HepG2 (cell line): Measurements from ENCODE around the gene WNT7A. TPM values are rescaled to one million over a fixed set of nuclear protein-coding genes. Genes with fewer than 3 reads are reported as not detected.

Source experiments
- ATAC-seq: fragments of 200-7000 bp; cut with Tn5 transposase; 3 replicates; pipeline ENCODE4 v1.9.1; 2020; ENCODE audit warnings: mild to moderate bottlenecking, moderate library complexity
- BruUV-seq: library from RNA; stranded (reverse); fragments of 400-500 nt; replicated peaks from 2 replicates; lab custom pipeline; 2021; lab: Mats Ljungman, UMichigan
- CTCF ChIA-PET: fragments of 300-600 bp; formaldehyde crosslinking; extraction: SDS; loops from one replicate; lab custom pipeline; 2021; ENCODE audit warnings: low total read pairs, inconsistent platforms, low intra/inter-chr PET ratio; lab: Yijun Ruan, JAX
- POLR2A ChIA-PET: fragments of 350-600 bp; sonication (Branson Sonifier 250); formaldehyde crosslinking; loops from one replicate; lab custom pipeline; 2020; ENCODE audit warnings: antibody characterized with exemption, inconsistent platforms; lab: Yijun Ruan, JAX
- DNase-seq: peaks from one replicate; pipeline ENCODE4 v3.0.0-alpha.2; 2015; ENCODE audit warnings: low spot score
- FAIRE-seq: peaks from 3 replicates; lab custom pipeline; 2011; peaks lifted over from hg19 to GRCh38; lab: Jason Lieb, UNC
- H2AFZ ChIP-seq: one replicate; pipeline ENCODE4 v1.6.1; 2011; ENCODE audit warnings: low read length, inconsistent platforms
- H3K27ac ChIP-seq: fragments of 300-600 bp; 3 replicates; pipeline ENCODE4 v1.8.0; 2011; ENCODE audit warnings: mixed run types, mild to moderate bottlenecking, mixed read lengths, low read length, inconsistent platforms; ENCODE audit not compliant: insufficient read depth; ENCODE audit errors: extremely low read length
- H3K27me3 ChIP-seq, 2 experiments: fragments of 200-600 bp in 1 of 2; 2 replicates in 1 of 2; 3 replicates in 1 of 2; pipeline versions ENCODE4 v1.6.0 to v1.8.0; 2011; ENCODE audit warnings: low read length in 2 of 2, mild to moderate bottlenecking in 2 of 2, moderate library complexity in 2 of 2, inconsistent platforms in 1 of 2; ENCODE audit not compliant: insufficient read depth in 2 of 2, control insufficient read depth in 1 of 2
- H3K36me3 ChIP-seq, 2 experiments: fragments of 200-600 bp in 1 of 2; replicated peaks in 1 of 2; 2 replicates in 1 of 2; 3 replicates in 1 of 2; pipeline versions ENCODE4 v1.5.1 to v1.8.0; 2011; ENCODE audit warnings: low read length in 2 of 2, inconsistent platforms in 1 of 2; ENCODE audit not compliant: insufficient read depth in 2 of 2, control insufficient read depth in 1 of 2
- H3K4me1 ChIP-seq: 2 replicates; pipeline ENCODE4 v1.5.1; 2012; ENCODE audit warnings: low read length, inconsistent platforms; ENCODE audit not compliant: insufficient read depth
- H3K4me2 ChIP-seq: 2 replicates; pipeline ENCODE4 v1.6.0; 2011; ENCODE audit warnings: low read depth, low read length, inconsistent platforms
- H3K4me3 ChIP-seq, 3 experiments: fragments of 200-600 bp in 1 of 3; sonication (generic), shearing (Covaris generic) in 1 of 3; replicated peaks in 1 of 3; 2 replicates each; pipeline ENCODE4 v1.5.1; 2011 to 2016; ENCODE audit warnings: low read length in 3 of 3, inconsistent platforms in 2 of 3, low read depth in 2 of 3, mild to moderate bottlenecking in 2 of 3, control low read depth in 1 of 3, mixed read lengths in 1 of 3; ENCODE audit not compliant: insufficient read depth in 1 of 3
- H3K79me2 ChIP-seq: one replicate; pipeline ENCODE4 v1.6.1; 2011; ENCODE audit warnings: low read length, inconsistent platforms; ENCODE audit not compliant: insufficient read depth
- H3K9ac ChIP-seq: 2 replicates; pipeline ENCODE4 v1.6.0; 2011; ENCODE audit warnings: mild to moderate bottlenecking, low read depth, low read length, inconsistent platforms; ENCODE audit not compliant: insufficient read depth
- H3K9me3 ChIP-seq: 2 replicates; pipeline ENCODE4 v1.5.1; 2012; ENCODE audit warnings: mild to moderate bottlenecking, low read length
- H4K20me1 ChIP-seq: 2 replicates; pipeline ENCODE4 v1.6.0; 2011; ENCODE audit warnings: inconsistent platforms, mild to moderate bottlenecking, low read length, moderate library complexity; ENCODE audit not compliant: insufficient read depth
- MNT ChIP-seq: fragments of 450-650 bp; IDR thresholded peaks from 2 replicates; pipeline ENCODE4 v1.6.1; 2016
- NFATC3 ChIP-seq: sonication (generic); formaldehyde crosslinking; IDR thresholded peaks from 2 replicates; pipeline ENCODE4 v1.5.1; 2020; ENCODE audit warnings: mild to moderate bottlenecking, missing genetic modification reagents
- ZBTB44 ChIP-seq: sonication (generic); formaldehyde crosslinking; IDR thresholded peaks from 2 replicates; pipeline ENCODE4 v1.4.0; 2020; ENCODE audit warnings: missing genetic modification reagents
- ZKSCAN5 ChIP-seq: sonication (generic); formaldehyde crosslinking; IDR thresholded peaks from 2 replicates; pipeline ENCODE4 v1.5.1; 2020; ENCODE audit warnings: mild to moderate bottlenecking, missing genetic modification reagents
- WGBS: methylation state at CpG from one replicate; pipeline ENCODE4 v1.1.6; 2017; ENCODE audit warnings: low lambda C conversion rate; 5-methylcytosine and 5-hydroxymethylcytosine counted together
- in situ Hi-C: cut with HindIII; loops from 2 replicates; pipeline ENCODE4 v1.10.0; 2017; ENCODE audit warnings: low pct_unique_long_range_greater_than_20kb; ENCODE audit not compliant: extremely low pct_ligation_motif_present
- intact Hi-C: fragments of 100-400 bp; cut with micrococcal nuclease; formaldehyde crosslinking; loops from one replicate; pipeline ENCODE4 v1.10.0; 2022; ENCODE audit not compliant: unreplicated experiment
- polyA plus RNA-seq, 8 experiments: library from polyadenylated mRNA; depleted of rRNA in 3 of 8; stranded (reverse) in 7 of 8; unstranded in 1 of 8; fragments of >200 nt; fragmentation: Illumina TruSeq in 4 of 8; extraction: Trizol in 4 of 8; gene quantifications; 2 replicates each; pipeline versions ENCODE4 v1.2.1 to v1.2.3, GENCODE V29; 2011 to 2016; ENCODE audit warnings: low read depth in 4 of 8, missing spikeins in 1 of 8, mixed read lengths in 1 of 8; ENCODE audit not compliant: insufficient read depth in 1 of 8
- total RNA-seq, 5 experiments: library from RNA; depleted of rRNA; stranded (reverse); fragments of >200 nt; fragmentation: Illumina TruSeq; extraction: Trizol; gene quantifications; 2 replicates each; pipeline ENCODE4 v1.2.3, GENCODE V29; 2016; ENCODE audit warnings: low read depth in 1 of 5

Gene WNT7A
- total and polyA plus RNA-seq, 2 of the 13 experiments (the other 11 are each of a cell fraction or from before 2014, with no cell fraction given): not detected

GRCh38 chr3:13865106-13865505, 14.8 kb downstream of the WNT7A start (continued):
- no peak for TF ChIP-seq ZBTB44 (CRISPR knock-in tag)
- TF ChIP-seq NFATC3 (CRISPR knock-in tag): no peak

- WGBS: 9% methylated on average over 10 of the region's 10 CpGs
- no peak overlapping the region for H3K4me3 ChIP-seq
- H3K4me2 ChIP-seq: no peak overlapping the region
- no peak overlapping the region for H2AFZ ChIP-seq
- no TSS peak for BruUV-seq
- peaks cover 3 to 49% of the 10 kb centered on the region in 2 experiments; a peak in 2 of 5 replicates for H3K27me3 ChIP-seq
- ChIA-PET CTCF (no interaction called here), POLR2A (no interaction called here)
- H3K79me2 ChIP-seq: no peaks in the 10 kb centered on the region
- no peak for DNase-seq
- no peak overlapping the region for H3K27ac ChIP-seq
- 0 out of 2 replicates have a peak, but pooled peaks cover 2% of the 10 kb centered on the region for H4K20me1 ChIP-seq
- H3K9me3 ChIP-seq: no peaks in the 10 kb centered on the region
- intact Hi-C loops: no loop called here
- H3K4me1 ChIP-seq: no peaks in the 10 kb centered on the region
- H3K9ac ChIP-seq: no peak overlapping the region
- ATAC-seq: no peak
- FAIRE-seq: no peak
- H3K36me3 ChIP-seq: no peaks in the 10 kb centered on the region
- in situ Hi-C loops: no loop called here
- TF ChIP-seq ZKSCAN5 (CRISPR knock-in tag) (no peak), MNT (peak; percentile 58)
These were observed 15.8 kb downstream of the WNT7A start for GRCh38 chr3:13863965-13864595.
